Muscle layer of duodenum (tissue), 2 donors: ENCODE results near the gene PSMD5.

Experiments
- H3K27ac ChIP-seq: one replicate; pipeline ENCODE4 v1.7.0; 2013; ENCODE audit warnings: mild to moderate bottlenecking, low read length
- H3K27me3 ChIP-seq: one replicate; pipeline ENCODE4 v1.7.0; 2013; ENCODE audit warnings: low read depth, mild to moderate bottlenecking, control low read depth, low read length
- H3K36me3 ChIP-seq, 2 donors: one replicate each; pipeline ENCODE4 v1.7.0; 2013; ENCODE audit warnings: low read length in 2 of 2, control low read depth in 1 of 2, mild to moderate bottlenecking in 1 of 2; ENCODE audit not compliant: insufficient read depth in 2 of 2, control insufficient read depth in 1 of 2
- H3K4me1 ChIP-seq, 2 donors: one replicate each; pipeline ENCODE4 v1.7.0; 2013; ENCODE audit warnings: low read length in 2 of 2, mild to moderate bottlenecking in 2 of 2, control low read depth in 1 of 2, moderate library complexity in 1 of 2; ENCODE audit not compliant: insufficient read depth in 2 of 2, control insufficient read depth in 1 of 2
- H3K4me3 ChIP-seq, 2 donors: one replicate each; pipeline ENCODE4 v1.7.0; 2013; ENCODE audit warnings: low read length in 2 of 2, low read depth in 1 of 2, mild to moderate bottlenecking in 1 of 2
- H3K9me3 ChIP-seq, 2 donors: one replicate each; pipeline ENCODE4 v1.7.0; 2013; ENCODE audit warnings: low read length in 2 of 2, control low read depth in 1 of 2, mild to moderate bottlenecking in 1 of 2; ENCODE audit not compliant: control insufficient read depth in 1 of 2
- donor health status: healthy.

The PSMD5 gene

DNA sequence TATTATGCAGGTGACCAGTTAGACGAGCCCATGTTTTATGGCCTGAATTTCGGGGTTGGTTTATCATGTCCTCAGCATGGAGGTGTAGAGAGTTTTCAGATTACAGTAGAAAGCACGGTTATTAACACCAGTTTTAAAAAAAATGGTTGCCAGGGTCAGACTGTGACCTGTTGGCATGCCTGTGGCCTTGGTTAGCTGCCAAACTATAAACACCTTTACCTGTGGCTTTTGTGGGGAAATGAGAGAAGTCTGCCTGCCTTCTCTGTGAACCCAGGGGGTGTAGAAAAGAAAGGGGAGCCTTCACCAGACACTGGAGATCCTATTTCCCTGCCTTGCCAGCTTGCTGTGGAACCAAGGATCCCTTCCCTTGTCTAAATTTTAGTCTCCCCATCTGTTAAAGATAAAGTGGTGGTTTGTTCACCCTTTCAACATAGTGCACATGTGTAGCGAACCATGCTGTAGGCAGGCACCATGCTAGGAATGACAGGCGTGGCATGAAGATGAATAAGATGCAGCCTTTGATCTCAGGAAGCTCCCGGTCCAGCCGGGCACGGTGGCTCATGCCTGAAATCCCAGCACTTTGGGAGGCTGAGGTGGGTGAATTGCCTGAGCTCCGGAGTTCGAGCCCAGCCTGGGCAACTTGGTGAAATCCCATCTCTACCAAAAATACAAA lies 40.3 kb upstream of the PSMD5 start:
- no peaks in the 10 kb centered on the region for H3K9me3 ChIP-seq
- H3K36me3 ChIP-seq: no peaks in the 10 kb centered on the region
- no peak overlapping the region for H3K4me3 ChIP-seq
- no peaks in the 10 kb centered on the region for H3K27me3 ChIP-seq
- no peak overlapping the region for H3K27ac ChIP-seq
- H3K4me1 ChIP-seq: peaks cover 1 to 6% of the 10 kb centered on the region in 2 donors

DNA sequence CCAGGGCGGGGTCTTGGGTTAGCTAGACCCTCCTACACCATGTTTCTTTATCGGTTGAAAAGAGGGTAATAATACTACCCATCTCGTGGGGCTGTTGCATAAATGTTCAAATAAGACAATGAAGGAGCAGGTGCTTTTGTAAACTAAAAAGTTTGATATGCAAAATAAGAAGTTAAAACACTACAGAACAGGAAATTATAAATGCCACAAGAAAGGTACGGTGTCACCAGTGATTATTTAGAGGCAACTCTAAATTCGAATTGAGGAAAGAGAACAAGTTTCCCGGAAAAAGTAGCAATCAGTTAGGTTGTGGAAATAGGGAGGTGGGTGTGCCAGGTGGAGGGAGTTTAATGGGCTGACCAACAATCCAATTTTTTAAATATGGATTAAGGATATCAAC lies 36.7 kb upstream of the PSMD5 start:
- H3K36me3 ChIP-seq: no peaks in the 10 kb centered on the region
- no peaks in the 10 kb centered on the region for H3K9me3 ChIP-seq
- no peak overlapping the region for H3K27ac ChIP-seq
- peaks cover 5 to 11% of the 10 kb centered on the region in 2 donors for H3K4me1 ChIP-seq
- H3K4me3 ChIP-seq: no peak overlapping the region
- no peaks in the 10 kb centered on the region for H3K27me3 ChIP-seq

GRCh38 chr9:120878188-120879130 lies 35.7 kb upstream of the PSMD5 start:
- H3K9me3 ChIP-seq: no peaks in the 10 kb centered on the region
- peaks cover 5 to 11% of the 10 kb centered on the region in 2 donors for H3K4me1 ChIP-seq
- peaks cover 2 to 7% of the 10 kb centered on the region in 2 donors for H3K36me3 ChIP-seq
- no peak overlapping the region for H3K27ac ChIP-seq
- H3K4me3 ChIP-seq: peak overlapping the region; percentile 67 to 79
- H3K27me3 ChIP-seq: no peaks in the 10 kb centered on the region

DNA sequence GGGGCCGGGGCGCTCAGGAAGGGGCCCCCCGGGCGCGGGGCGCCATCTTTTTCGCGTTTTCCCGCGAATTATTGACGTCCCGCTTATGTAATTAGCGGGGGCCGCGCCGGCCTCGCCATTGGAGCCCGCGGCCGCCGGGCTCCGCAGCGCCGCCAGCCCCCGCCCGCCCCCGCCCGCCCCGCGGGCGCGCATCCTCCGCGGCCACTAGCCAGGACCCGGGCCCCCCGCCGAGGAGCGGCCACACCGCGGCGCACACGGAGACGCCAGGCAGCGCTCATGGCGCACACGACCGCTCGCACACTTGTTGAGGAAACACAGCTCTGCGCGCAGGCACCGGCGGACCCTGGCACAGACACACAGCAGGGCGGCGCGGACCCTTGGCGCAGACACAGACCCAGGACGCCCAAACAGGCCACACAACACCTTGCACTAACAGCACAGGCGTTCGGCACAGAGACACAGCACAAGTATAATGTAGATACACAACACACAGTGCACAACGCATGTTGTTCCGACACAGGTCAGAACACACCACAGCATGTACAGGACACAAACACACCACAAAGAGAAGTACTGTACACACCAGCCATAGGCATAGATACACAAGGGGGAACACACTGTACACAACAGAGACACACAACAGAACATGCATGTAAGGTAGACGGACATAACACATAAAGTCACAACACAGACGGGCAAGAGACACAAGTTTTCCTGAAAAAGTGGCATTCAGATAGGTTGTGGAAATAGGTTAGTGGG lies 34.7 kb upstream of the PSMD5 start:
- peaks cover 4 to 12% of the 10 kb centered on the region in 2 donors for H3K36me3 ChIP-seq
- no peaks in the 10 kb centered on the region for H3K9me3 ChIP-seq
- no peaks in the 10 kb centered on the region for H3K27me3 ChIP-seq
- peak overlapping the region; percentile 67 to 79 for H3K4me3 ChIP-seq
- peak overlapping the region; percentile 79 for H3K27ac ChIP-seq
- H3K4me1 ChIP-seq: peaks cover 5 to 11% of the 10 kb centered on the region in 2 donors

DNA sequence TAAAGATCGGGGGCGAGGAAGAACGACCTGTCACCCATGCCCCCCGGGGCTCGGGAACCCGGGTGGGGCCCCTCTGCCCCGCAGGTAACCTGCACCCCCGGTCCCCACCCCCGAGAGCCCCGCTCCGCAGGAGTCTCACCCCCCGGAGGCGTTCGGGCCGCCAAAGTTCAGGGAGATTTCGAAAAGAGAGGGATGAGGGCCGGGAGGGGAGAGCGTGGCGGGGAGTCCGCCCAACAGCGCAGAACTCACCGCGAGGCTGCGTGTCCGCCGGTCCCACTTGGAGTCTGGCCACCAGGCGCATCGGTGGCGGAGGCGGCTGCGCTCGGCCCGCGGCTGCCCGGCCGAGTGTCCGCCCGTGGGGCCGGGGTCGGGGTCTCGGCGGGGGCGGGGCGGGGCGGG lies 34.1 kb upstream of the PSMD5 start, which contains the start of gene PHF19:
Gene PHF19, minus strand, starts transcription at position 347 of the 399 bp plus-strand sequence. CDS start 2,447 bp downstream, outside the sequence.
- Histone ChIP-seq H3K27me3 (no peaks in the 10 kb centered on the region), H3K9me3 (no peaks in the 10 kb centered on the region), H3K27ac (peak within 1 kb of the TSS; percentile 79), H3K4me1 (peaks cover 5 to 11% of the 10 kb centered on the region in 2 donors), H3K4me3 (peak within 1 kb of the TSS; percentile 71 to 79), H3K36me3 (peaks cover 8 to 12% of the 10 kb centered on the region in 2 donors)

DNA sequence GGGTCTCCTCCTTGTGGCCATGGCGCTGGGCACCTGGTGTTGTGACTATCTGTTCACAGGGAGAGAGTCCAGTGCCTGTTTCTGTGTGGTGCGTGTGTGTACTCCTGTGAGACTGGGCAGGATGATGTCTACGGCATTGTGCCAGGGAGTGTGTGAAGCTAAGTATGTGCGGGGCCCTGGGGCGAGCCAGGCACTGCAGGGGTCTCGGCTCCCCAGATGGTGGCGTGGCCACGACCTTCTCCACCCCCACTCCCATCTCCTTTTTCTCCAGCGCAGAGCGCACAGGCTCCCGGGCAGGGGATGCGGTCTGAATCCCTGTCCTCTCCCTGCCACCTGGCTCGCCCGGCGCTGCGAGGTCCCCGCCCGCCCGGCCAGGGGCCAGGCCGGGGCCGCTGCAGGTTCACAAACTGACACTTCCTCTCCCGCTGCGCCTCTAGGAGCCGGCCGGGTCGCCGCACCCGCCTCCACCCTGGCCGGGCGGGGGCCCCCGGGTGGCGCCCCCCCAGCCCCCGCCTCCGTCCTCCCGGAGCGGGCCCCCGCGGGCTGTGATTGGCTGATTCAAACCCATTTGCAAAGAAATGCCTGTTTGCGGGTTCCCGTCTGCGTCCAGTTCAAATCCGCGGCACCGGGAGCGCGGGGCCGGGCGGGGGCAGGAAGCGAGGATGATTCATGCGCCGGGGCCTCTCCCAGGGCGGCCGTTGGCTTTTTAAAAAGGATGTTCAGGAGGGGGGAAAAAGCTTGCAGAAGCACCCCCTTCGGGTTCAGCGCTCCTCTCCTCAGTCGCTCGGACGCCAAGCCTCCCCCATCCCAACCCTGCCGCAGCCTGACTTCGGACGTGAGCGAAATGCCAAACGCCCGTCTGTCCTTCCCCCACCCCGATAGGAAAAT lies 33.5 kb upstream of the PSMD5 start:
- peak overlapping the region; percentile 74 for H3K27ac ChIP-seq
- H3K9me3 ChIP-seq: no peaks in the 10 kb centered on the region
- H3K27me3 ChIP-seq: no peaks in the 10 kb centered on the region
- H3K4me1 ChIP-seq: peaks cover 5 to 11% of the 10 kb centered on the region in 2 donors
- H3K4me3 ChIP-seq: peak overlapping the region; percentile 71
- H3K36me3 ChIP-seq: peaks cover 8 to 12% of the 10 kb centered on the region in 2 donors

- no peaks in the 10 kb centered on the region for H3K9me3 ChIP-seq
- peak overlapping the region; percentile 74 for H3K27ac ChIP-seq
- no peaks in the 10 kb centered on the region for H3K27me3 ChIP-seq
- peak overlapping the region; percentile 71 for H3K4me3 ChIP-seq
- H3K4me1 ChIP-seq: peaks cover 5 to 11% of the 10 kb centered on the region in 2 donors
- H3K36me3 ChIP-seq: peaks cover 8 to 12% of the 10 kb centered on the region in 2 donors
These were observed 32.9 kb upstream of the PSMD5 start for GRCh38 chr9:120875643-120875953.

DNA sequence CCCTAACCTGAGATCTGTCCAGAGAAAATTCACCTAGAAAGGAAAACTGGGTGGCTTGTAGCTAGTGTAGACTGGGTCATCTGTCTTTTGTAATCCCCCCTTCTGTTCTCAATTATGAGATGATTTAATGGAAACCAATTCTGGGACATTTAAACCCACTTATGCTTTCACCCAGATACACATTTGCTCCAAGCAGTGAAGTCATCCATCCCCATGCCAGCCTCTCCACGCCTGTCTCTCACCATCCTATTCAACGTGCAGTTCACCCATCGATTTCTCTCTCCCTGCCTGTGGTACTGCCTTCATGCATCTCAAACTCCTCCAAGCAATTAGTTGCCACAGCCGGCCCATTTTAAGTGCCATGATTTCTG lies 32.5 kb upstream of the PSMD5 start:
- Histone ChIP-seq H3K27ac (peak overlapping the region; percentile 74), H3K36me3 (peaks cover 12% of the 10 kb centered on the region in 2 donors), H3K27me3 (no peaks in the 10 kb centered on the region), H3K9me3 (no peaks in the 10 kb centered on the region), H3K4me3 (peak overlapping the region in 1 of 2 donors; percentile 71), H3K4me1 (peaks cover 5 to 11% of the 10 kb centered on the region in 2 donors)

DNA sequence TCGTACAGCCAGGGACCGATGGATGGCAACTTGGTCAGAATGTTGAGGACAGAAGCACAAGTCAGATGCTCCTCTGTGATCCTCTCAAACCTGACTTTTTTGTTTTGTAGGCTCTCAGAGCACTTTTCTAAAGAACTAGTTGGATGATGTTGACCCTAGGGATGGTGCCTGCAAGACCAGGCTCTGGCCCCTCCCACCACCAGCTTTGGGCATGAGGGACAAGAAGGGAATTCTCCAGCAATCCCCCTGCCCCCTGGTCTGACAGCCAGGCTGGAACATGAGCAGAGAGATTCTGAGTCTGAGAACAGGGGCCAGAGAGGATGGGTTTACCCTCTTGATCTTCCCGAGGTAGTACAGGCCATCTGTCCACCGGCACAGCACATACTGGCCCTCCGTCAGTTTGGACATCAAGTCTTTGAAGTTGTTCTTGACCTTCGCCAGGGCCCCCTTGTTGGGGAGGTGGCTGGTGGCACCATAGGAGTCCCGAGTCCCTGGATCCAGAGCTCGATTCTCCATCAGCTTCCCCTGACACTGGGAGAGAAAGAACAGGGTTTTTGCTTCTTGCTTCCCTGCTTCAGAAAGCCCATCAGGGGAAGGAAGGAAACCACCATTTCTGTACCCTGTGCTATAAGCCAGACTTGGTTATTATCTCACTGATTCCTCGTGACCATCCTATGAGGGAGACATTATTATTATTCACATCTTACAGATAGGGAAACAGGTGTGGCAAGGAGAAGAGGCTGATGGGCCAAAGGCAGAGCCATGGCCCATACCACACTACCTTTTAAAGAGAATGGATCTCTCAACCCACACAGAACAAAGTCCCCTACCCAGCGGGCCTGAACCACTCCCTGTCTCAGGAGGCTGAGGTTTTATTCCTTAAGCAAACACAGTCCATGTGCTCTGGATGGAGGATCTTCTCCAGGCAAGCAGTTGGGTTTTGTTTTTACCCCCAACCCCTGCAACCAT lies 31.8 kb upstream of the PSMD5 start:
- Histone ChIP-seq H3K27ac (peak overlapping the region; percentile 21), H3K4me1 (peaks cover 5 to 11% of the 10 kb centered on the region in 2 donors), H3K4me3 (no peak overlapping the region), H3K27me3 (no peaks in the 10 kb centered on the region), H3K9me3 (no peaks in the 10 kb centered on the region), H3K36me3 (peaks cover 12 to 13% of the 10 kb centered on the region in 2 donors)
